K562 (cell line): ENCODE results near the gene SRGAP3. TPM values are rescaled to one million over a fixed set of nuclear protein-coding genes. Genes with fewer than 3 reads are reported as not detected.

Experiments used
- ARID1B ChIP-seq: fragments of 450-650 bp; IDR thresholded peaks from 2 replicates; pipeline ENCODE4 v1.6.1; 2016; ENCODE audit warnings: antibody characterized with exemption, mild to moderate bottlenecking, inconsistent platforms
- BCOR ChIP-seq: fragments of 450-650 bp; IDR thresholded peaks from 2 replicates; pipeline ENCODE4 v1.6.1; 2016
- CBX5 ChIP-seq: IDR thresholded peaks from 2 replicates; pipeline ENCODE4 v1.6.1; 2014; ENCODE audit warnings: low read depth, borderline replicate concordance
- CREB1 ChIP-seq, 2 experiments: sonication (generic) in 1 of 2; formaldehyde crosslinking in 1 of 2; IDR thresholded peaks; 2 replicates each; pipeline versions ENCODE4 v1.6.1 to v1.8.0; 2012 to 2022; ENCODE audit warnings: inconsistent platforms in 1 of 2, mild to moderate bottlenecking in 1 of 2, missing genetic modification reagents in 1 of 2, moderate library complexity in 1 of 2
- EHMT2 ChIP-seq: fragments of 450-650 bp; IDR thresholded peaks from 2 replicates; pipeline ENCODE4 v1.6.1; 2018; ENCODE audit warnings: antibody characterized with exemption
- FOS ChIP-seq: IDR thresholded peaks from 3 replicates; pipeline ENCODE4 v1.6.1; 2011; ENCODE audit not compliant: insufficient read length; ENCODE audit errors: extremely low read depth
- HDAC2 ChIP-seq: fragments of 450-650 bp; IDR thresholded peaks from 2 replicates; pipeline ENCODE4 v1.6.1; 2016; ENCODE audit warnings: mild to moderate bottlenecking
- HOMEZ ChIP-seq: fragments of 250-450 bp; sonication (Bioruptor Pico); IDR thresholded peaks from 2 replicates; pipeline ENCODE4 v1.4.0; 2020; ENCODE audit warnings: mild to moderate bottlenecking, moderate library complexity
- HOXB6 ChIP-seq: fragments of 250-450 bp; sonication (Bioruptor Pico); IDR thresholded peaks from 2 replicates; pipeline ENCODE4 v1.5.1; 2022; ENCODE audit warnings: mild to moderate bottlenecking, borderline replicate concordance
- JUND ChIP-seq, 2 experiments: IDR thresholded peaks; 2 replicates in 1 of 2; 3 replicates in 1 of 2; pipeline ENCODE4 v1.6.1; 2011; ENCODE audit warnings: borderline replicate concordance in 2 of 2, low read depth in 2 of 2, low read length in 2 of 2, improper control_type of control experiment in 1 of 2, missing biosample characterization in 1 of 2, missing genetic modification characterization in 1 of 2, missing genetic modification reagents in 1 of 2
- MYC ChIP-seq, 2 experiments: fragments of 250-450 bp in 1 of 2; sonication (Bioruptor Pico) in 1 of 2; IDR thresholded peaks; 2 replicates each; pipeline versions ENCODE4 v1.5.1 to v1.6.1; 2012 to 2021; ENCODE audit warnings: low read depth in 2 of 2, borderline replicate concordance in 1 of 2, improper control_type of control experiment in 1 of 2, low read length in 1 of 2, mild to moderate bottlenecking in 1 of 2, moderate library complexity in 1 of 2
- NFIX ChIP-seq: fragments of 250-450 bp; sonication (Bioruptor Pico); IDR thresholded peaks from 2 replicates; pipeline ENCODE4 v1.4.0; 2020; ENCODE audit warnings: low read depth, mild to moderate bottlenecking, moderate library complexity
- PYGO2 ChIP-seq: fragments of 450-650 bp; IDR thresholded peaks from 2 replicates; pipeline ENCODE4 v1.6.1; 2016; ENCODE audit warnings: mild to moderate bottlenecking, missing genetic modification characterization, moderate library complexity, missing compliant biosample characterization
- SRSF7 ChIP-seq: fragments of 200-400 bp; formaldehyde crosslinking; optimal IDR thresholded peaks from 2 replicates; pipeline ENCODE3; 2017; ENCODE audit warnings: mild to moderate bottlenecking, low read depth, low read length
- TCF3 ChIP-seq: sonication (generic); formaldehyde crosslinking; IDR thresholded peaks from 2 replicates; pipeline ENCODE4 v1.4.0; 2020; ENCODE audit warnings: mild to moderate bottlenecking, missing genetic modification reagents
- THRB ChIP-seq: fragments of 450-650 bp; formaldehyde crosslinking; conservative IDR thresholded peaks from 2 replicates; pipeline ENCODE4 v1.4.0; 2022; ENCODE audit warnings: mild to moderate bottlenecking, missing genetic modification characterization
- ZNF511 ChIP-seq: sonication (generic); formaldehyde crosslinking; IDR thresholded peaks from 2 replicates; pipeline ENCODE4 v1.8.0; 2022; ENCODE audit warnings: mild to moderate bottlenecking, missing genetic modification reagents
- ZNF584 ChIP-seq: fragments of 200-800 bp; sonication (Bioruptor generic); IDR thresholded peaks from 2 replicates; pipeline ENCODE4 v1.6.1; 2016; ENCODE audit warnings: low read depth, mild to moderate bottlenecking, missing genetic modification characterization, missing compliant biosample characterization
- polyA plus RNA-seq, 8 experiments: library from polyadenylated mRNA; depleted of rRNA in 4 of 8; stranded (reverse) in 5 of 8; unstranded in 3 of 8; fragments of >200 nt; fragmentation: Nextera tagmentation in 2 of 8; fragmentation: Illumina TruSeq in 1 of 8; extraction: Ambion mirVana in 2 of 8; extraction: Trizol in 1 of 8; gene quantifications; 2 replicates each; pipeline versions ENCODE4 v1.2.1 to v1.2.3, GENCODE V29; 2011 to 2014; ENCODE audit warnings: inconsistent platforms in 1 of 8, missing spikeins in 1 of 8
- total RNA-seq, 7 experiments: library from RNA; depleted of rRNA in 6 of 7; stranded (reverse); fragments of >200 nt in 6 of 7; fragmentation: Illumina TruSeq in 2 of 7; extraction: Trizol in 2 of 7; gene quantifications; 2 replicates each; pipeline versions ENCODE4 v1.2.1 to v1.2.3, GENCODE V29; 2011 to 2021; ENCODE audit warnings: low replicate concordance in 1 of 7
- TF ChIP-seq, protein P1 (sequence below), 2 experiments: fragments of 450-650 bp; conservative IDR thresholded peaks; 2 replicates each; pipeline ENCODE4 v1.6.1; 2017; ENCODE audit warnings: mild to moderate bottlenecking in 2 of 2, moderate library complexity in 2 of 2
- TF ChIP-seq, protein P2 (sequence below): sonication (generic); formaldehyde crosslinking; IDR thresholded peaks from 2 replicates; pipeline ENCODE4 v1.8.1; 2023; ENCODE audit warnings: mild to moderate bottlenecking, missing genetic modification reagents

Gene SRGAP3
- total and polyA plus RNA-seq, 9 of the 15 experiments (the other 6 are each of a cell fraction or from before 2014, with no cell fraction given), result 0.11 to 0.85 (median 0.35) TPM; not detected in 2

- peak; percentile 60; the same call in 1 of the 2 replicates for TF ChIP-seq ZNF584 (CRISPR knock-in tag)
- peak; percentile 42; the same call in 1 of the 2 replicates for TF ChIP-seq MYC (IDR thresholded peaks at IDR 0.05; ENCODE audit: low read depth, low read length)
- TF ChIP-seq MYC (CRISPR knock-in tag; IDR thresholded peaks at IDR 0.05; ENCODE audit: borderline replicate concordance, low read depth), result no peak
- no peak for TF ChIP-seq CREB1 (IDR thresholded peaks at IDR 0.05)
- no peak for TF ChIP-seq CREB1 (CRISPR knock-in tag; IDR thresholded peaks at IDR 0.05)
- TF ChIP-seq NFIX, result peak; percentile 31; the same call in 1 of the 2 replicates
- peak; percentile 85 for TF ChIP-seq JUND (IDR thresholded peaks at IDR 0.05; ENCODE audit: borderline replicate concordance, low read depth, low read length)
- peak; percentile 83; the same call in 2 of the 3 replicates for TF ChIP-seq JUND (tag; IDR thresholded peaks at IDR 0.05; ENCODE audit: borderline replicate concordance, low read depth, low read length)
- TF ChIP-seq, protein P1, sequence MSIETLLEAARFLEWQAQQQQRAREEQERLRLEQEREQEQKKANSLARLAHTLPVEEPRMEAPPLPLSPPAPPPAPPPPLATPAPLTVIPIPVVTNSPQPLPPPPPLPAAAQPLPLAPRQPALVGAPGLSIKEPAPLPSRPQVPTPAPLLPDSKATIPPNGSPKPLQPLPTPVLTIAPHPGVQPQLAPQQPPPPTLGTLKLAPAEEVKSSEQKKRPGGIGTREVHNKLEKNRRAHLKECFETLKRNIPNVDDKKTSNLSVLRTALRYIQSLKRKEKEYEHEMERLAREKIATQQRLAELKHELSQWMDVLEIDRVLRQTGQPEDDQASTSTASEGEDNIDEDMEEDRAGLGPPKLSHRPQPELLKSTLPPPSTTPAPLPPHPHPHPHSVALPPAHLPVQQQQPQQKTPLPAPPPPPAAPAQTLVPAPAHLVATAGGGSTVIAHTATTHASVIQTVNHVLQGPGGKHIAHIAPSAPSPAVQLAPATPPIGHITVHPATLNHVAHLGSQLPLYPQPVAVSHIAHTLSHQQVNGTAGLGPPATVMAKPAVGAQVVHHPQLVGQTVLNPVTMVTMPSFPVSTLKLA (conservative IDR thresholded peaks at IDR 0.05), result peak in 1 of 2 experiments; percentile 33; a peak in 1 of 4 replicates
- no peak for TF ChIP-seq HOMEZ (CRISPR knock-in tag)
- 0 out of 2 replicates have a peak, but pooled peaks have one; percentile 12 for TF ChIP-seq TCF3 (CRISPR knock-in tag)
- 0 out of 2 replicates have a peak, but pooled peaks have one; percentile 29 for TF ChIP-seq ARID1B
- TF ChIP-seq BCOR, result no peak
- TF ChIP-seq ZNF511 (CRISPR knock-in tag), result no peak
- TF ChIP-seq HDAC2, result no peak
- TF ChIP-seq PYGO2, result no peak
- no peak for TF ChIP-seq THRB
- no peak for TF ChIP-seq SRSF7
- no peak for TF ChIP-seq HOXB6 (CRISPR knock-in tag)
- peak; percentile 88 for TF ChIP-seq FOS
- TF ChIP-seq EHMT2, result peak; percentile 32; the same call in 1 of the 2 replicates
- TF ChIP-seq, protein P2, sequence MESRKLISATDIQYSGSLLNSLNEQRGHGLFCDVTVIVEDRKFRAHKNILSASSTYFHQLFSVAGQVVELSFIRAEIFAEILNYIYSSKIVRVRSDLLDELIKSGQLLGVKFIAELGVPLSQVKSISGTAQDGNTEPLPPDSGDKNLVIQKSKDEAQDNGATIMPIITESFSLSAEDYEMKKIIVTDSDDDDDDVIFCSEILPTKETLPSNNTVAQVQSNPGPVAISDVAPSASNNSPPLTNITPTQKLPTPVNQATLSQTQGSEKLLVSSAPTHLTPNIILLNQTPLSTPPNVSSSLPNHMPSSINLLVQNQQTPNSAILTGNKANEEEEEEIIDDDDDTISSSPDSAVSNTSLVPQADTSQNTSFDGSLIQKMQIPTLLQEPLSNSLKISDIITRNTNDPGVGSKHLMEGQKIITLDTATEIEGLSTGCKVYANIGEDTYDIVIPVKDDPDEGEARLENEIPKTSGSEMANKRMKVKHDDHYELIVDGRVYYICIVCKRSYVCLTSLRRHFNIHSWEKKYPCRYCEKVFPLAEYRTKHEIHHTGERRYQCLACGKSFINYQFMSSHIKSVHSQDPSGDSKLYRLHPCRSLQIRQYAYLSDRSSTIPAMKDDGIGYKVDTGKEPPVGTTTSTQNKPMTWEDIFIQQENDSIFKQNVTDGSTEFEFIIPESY (CRISPR knock-in tag), result no peak
- no peak for TF ChIP-seq CBX5
Measured at GRCh38 chr3:8972639-8973038, 276.8 kb downstream of the SRGAP3 start (continued).
